HS-5 (cell line): ENCODE measurements around the gene TTC28.
"Not testable (repeated sequence)": the region's sequence is repeated elsewhere in the genome, so short reads cannot be mapped to it uniquely, and the experiment has no call there.

Source experiments
- DNase-seq: peaks from one replicate; pipeline ENCODE4 v3.0.0-alpha.2; 2012; ENCODE audit warnings: low read depth

The TTC28 gene

GRCh38 chr22:28678170-28678569, 1.5 kb downstream of the TTC28 start:
- DNase-seq = not testable (repeated sequence)

- DNase-seq = peak; percentile 34
These were observed 5.5 kb downstream of the TTC28 start for GRCh38 chr22:28674121-28674563.

GRCh38 chr22:28670756-28671155, 8.9 kb downstream of the TTC28 start:
- DNase-seq = no peak

GRCh38 chr22:28670161-28670560, 9.5 kb downstream of the TTC28 start:
- no peak for DNase-seq

DNA sequence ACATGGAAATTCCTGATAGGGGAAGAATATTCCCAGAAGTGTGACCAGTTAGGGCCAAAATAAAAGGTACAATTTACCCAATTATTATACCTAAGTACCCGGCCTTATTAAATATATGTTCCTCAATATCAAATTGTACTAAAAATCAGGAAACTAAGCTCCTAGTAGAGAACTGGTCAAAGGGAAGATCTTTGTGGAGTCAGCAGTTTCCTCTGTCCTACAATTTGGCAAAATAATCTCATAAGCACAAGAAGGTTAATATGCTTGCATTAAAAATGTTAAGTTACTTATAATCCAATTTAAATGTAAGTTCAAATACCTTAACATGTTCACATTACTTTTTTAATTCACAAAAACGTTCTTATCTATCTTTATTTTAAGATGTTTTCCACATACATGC, 10.3 kb downstream of the TTC28 start:
- no peak for DNase-seq

GRCh38 chr22:28663569-28663942, 16.1 kb downstream of the TTC28 start:
- DNase-seq = not testable (repeated sequence)

DNA sequence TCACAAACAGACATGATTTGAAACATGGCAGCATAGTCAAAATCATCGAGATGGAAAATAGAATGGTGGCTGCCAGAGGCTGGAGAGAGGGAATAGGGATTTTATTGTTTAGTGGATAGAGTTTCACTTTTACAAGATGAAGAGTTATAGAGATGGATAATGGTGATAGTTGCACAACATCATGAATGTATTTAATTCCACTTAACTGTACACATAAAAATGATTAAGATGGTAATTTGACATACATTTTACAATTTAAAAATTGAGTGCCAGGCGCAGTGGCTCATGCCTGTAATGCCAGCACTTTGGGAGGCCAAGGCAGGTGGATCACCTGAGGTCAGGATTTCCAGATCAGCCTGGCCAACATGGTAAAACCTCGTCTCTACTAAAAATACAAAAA, 21.2 kb downstream of the TTC28 start:
- DNase-seq = no peak

DNA sequence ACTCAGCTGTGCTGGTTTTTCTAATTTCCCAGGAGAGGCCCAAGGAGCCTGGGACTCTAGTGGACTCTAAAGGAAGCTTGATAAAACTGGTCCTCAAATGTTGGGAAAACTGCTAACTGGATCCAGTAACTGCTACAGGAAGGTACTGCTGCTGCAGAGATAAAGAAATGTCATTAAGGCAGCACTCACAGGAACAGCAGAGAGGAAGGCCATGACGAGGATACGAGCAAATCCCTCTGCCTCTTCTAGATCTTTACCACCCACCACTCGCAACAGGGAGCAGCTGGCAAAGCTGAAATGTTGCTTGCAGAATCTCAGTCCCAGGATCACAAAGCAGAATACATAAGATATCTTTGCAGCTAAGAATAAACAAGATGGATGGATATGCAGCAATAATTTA, 23.5 kb downstream of the TTC28 start:
- no peak for DNase-seq

- DNase-seq = no peak
These were observed 29.2 kb downstream of the TTC28 start for GRCh38 chr22:28650463-28650862.

- DNase-seq = no peak
These were observed 30.8 kb downstream of the TTC28 start for GRCh38 chr22:28648792-28649191.

DNA sequence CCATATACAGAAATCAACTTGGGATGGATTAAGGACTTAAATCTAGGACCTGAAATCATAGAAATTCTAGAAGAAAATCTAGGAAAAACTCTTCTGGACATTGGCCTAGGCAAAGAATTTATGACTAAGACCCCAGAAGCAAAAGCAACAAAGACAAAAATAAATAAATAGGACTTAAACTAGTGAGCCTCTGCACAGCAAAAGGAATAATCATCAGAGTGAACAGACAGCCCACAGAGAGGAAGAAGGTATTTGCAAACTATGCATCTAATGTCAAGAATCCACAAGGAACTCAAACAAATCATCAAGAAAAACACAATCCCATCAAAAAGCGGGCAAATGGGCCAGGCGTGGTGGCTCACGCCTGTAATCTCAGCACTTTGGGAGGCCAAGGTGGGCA, 32.4 kb downstream of the TTC28 start:
- no peak for DNase-seq

DNA sequence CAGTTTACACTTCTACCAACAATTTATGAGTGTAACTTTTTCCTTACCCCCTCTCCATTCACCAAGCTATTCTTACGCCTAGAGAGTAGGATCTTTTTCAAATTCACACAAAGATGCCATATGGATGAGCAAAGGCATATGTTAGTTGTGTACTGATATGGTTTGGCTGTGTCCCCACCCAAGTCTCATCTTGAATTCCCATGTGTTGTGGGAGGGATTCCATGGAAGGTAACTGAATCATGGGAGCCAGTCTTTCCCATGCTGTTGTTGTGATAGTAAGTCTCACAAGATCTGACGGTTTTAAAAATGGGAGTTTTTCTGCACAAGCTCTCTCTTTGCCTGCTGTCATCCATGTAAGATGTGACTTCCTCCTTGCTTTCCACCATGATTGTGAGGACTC, 40.3 kb downstream of the TTC28 start:
- no peak for DNase-seq

- no peak for DNase-seq
These were observed 42.4 kb downstream of the TTC28 start for GRCh38 chr22:28637225-28637624.

DNA sequence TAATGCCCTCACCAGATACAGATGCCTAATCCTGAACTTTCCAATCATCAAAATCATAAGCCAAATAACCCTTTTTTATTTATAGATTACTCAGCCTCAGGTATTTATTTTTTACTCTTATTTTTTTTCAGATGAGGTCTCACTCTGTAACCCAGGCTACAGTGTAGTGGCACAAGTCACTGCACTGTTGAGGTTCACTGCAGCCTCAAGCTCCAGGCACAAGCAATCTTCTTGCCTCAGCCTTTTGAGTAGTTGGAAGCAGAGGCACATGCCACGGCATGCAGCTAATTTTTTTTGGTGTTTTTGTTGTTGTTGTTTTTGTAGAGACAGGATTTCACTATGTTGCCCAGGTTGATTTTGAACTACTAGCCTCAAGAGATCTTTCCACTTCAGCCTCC, 49.5 kb downstream of the TTC28 start:
- no peak for DNase-seq

GRCh38 chr22:28629420-28630176, 50.0 kb downstream of the TTC28 start:
- no peak for DNase-seq

DNA sequence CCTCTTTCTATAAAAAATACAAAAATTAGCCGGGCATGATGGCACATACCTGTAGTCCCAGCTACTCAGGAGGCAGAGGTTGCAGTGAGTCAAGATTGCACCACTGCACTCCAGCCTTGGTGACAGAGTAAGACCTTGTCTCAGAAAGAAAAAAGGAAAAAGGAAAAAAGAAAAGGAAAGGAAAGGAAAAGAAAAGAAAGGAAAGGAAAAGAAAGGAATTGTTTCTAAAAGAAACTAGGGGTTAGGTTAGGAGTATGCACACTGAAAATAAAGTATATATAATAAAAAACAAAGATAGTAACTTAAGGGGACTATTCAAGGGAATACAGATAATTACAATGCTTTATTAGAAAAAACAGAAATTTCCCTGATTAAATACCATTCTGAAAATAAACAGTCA, 50.9 kb downstream of the TTC28 start:
- DNase-seq = no peak

DNA sequence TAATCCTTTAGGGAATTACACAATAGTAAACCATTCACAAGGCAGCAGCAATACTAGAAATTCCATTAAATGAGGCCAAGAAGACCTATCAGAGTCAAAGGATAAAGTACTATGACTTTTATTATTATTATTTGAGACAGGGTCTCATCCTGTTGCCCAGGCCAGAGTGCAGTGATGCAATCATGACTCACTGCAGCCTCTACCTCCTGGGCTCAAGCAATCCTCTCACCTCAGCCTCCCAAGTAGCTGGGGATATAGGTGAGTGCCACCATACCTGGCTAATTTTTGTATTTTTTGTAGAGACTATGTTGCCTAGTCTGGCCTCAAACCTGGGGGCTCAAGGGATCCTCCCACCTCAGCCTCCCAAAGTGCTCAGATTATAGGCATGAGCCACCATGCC, 51.8 kb downstream of the TTC28 start:
- DNase-seq = no peak

GRCh38 chr22:28620244-28620922, 59.3 kb downstream of the TTC28 start:
- no peak for DNase-seq

- DNase-seq = no peak
These were observed 60.4 kb downstream of the TTC28 start for GRCh38 chr22:28619236-28619635.

DNA sequence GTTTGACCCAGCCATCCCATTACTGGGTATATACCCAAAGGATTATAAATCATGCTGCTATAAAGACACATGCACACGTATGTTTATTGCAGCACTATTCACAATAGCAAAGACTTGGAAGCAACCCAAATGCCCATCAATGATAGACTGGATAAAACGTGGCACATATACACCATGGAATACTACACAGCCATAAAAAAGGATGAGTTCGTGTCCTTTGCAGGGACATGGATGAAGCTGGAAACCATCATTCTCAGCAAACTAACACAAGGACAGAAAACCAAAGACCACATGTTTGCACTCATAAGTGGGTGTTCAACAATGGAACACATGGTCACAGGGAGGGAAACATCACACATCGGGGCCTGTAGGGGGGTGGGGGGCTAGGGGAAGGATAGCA, 64.2 kb downstream of the TTC28 start:
- not testable (repeated sequence) for DNase-seq

DNA sequence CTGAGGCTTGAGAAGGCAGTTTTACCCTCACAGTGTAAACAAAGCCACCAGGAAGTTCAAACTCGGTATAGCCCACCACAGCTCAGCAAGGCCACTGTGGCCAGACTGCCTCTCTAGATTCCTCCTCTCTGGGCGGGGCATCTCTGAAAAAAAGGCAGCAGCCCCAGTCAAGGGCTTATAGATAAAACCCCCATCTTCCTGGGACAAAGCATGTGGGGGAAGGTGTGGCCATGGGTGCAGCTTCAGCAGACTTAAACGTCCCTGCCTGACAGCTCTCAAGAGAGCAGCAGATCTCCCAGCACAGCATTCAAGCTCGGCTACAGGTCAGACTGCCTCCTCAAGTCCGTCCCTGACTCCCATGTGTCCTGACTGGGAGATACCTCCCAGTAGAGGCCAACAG, 69.7 kb downstream of the TTC28 start:
- no peak for DNase-seq

GRCh38 chr22:28608546-28608945, 71.1 kb downstream of the TTC28 start:
- DNase-seq = no peak

GRCh38 chr22:28607795-28608194, 71.8 kb downstream of the TTC28 start:
- DNase-seq = no peak
